GDM1 (cell line): ENCODE results near the gene PPIA.
"Not testable (repeated sequence)": the region's sequence is repeated elsewhere in the genome, so short reads cannot be mapped to it uniquely, and the experiment has no call there.

ENCODE experiments used
- DNase-seq: peaks from one replicate; lab custom pipeline; 2025; lab: John Stamatoyannopoulos, UW

PPIA gene

GRCh38 chr7:44764081-44764480, 32.4 kb upstream of the PPIA start:
- DNase-seq: no peak

DNA sequence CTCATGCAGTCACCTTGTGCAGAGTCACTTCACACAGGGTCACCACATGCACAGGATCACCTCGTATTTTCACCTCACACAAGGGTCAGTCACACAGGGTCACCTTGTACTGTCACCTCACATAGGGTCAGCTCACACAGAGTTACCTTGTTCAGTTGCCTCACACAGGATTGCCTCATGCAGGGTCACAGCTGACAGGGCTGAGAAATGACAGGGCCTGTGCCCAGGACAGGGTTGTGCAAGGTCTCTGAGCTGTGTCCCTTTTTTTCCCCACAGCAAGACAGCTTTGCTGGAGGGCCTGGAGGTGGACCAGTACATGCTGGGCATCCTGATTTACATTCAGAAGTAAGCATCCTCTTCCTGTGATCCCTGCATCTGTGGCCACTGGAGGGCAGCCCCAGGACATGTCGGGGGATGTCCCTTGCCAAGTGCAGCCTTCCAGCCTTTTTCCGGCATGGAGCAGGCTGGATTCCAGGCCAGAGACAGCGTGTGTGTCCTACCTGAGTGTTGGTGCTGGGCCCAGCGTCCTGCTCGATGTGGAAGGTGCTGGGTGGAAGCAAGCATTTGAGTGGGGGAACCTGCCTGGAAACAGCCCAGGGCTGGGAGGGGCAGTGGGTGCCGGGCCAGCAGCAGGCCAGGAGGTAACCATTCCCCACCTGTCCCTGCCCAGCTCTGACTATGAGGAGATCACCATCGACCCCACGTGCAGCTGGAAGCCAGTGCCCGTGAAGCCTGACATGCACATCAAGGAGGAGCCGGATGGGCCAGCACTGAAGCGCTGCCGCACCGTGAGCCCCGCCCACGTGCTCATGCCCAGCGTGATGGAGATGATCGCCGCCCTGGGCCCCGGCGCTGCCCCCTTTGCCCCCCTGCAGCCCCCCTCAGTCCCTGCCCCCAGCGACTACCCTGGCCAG, 31.6 kb upstream of the PPIA start:
- DNase-seq: no peak

GRCh38 chr7:44765579-44766415, 30.7 kb upstream of the PPIA start:
- no peak for DNase-seq

DNA sequence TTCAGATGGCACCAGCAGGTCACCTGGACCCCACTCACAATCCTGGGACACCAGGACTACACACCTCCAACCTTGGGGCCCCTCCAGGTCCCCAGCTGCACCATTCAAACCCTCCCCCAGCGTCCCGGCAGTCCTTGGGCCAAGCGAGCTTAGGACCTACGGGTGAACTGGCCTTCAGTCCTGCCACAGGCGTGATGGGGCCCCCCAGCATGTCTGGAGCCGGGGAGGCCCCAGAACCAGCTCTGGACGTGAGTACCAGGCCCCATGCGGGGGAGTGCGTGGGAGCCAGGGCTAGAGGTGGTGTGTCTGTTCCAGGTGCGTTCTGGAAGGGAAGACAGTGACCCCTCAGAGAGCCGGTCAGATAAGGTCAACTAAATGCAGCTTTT, 30.1 kb upstream of the PPIA start:
- DNase-seq: no peak

DNA sequence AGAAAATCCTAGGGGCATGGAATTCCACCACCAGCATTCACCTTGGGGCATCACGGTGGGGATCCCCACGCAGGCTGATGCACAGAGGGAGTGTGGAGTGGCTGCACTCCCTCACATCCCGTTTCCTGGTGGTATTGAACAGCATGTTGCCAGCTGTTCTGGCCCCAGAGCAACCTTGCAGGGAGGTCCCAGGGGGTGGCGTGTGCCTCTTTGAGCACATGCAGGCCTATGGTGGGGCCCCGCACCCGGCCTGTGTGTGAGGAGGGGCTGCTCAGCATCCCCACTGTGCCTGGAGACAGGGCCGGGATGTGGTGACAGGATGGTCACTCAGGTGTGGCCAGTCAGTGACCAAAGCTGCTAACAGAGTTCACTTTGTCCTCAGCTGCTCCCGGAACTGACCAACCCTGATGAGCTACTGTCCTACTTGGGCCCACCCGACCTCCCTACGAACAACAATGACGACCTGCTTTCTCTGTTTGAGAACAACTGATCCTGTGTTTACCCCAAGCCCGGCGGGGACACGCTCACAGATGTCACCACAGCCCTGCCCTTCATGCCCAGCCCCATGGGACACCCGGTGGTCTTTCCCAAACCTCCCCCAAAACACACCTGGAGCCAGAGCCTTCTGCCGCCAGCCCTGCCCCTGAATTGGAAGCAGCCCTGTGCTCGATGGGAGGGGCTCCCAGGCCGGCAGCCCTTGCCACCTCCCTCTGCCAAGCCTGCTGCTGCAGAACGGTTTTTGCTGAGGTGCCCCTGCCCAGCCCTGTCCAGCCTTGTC, 29.2 kb upstream of the PPIA start:
- DNase-seq: no peak

DNA sequence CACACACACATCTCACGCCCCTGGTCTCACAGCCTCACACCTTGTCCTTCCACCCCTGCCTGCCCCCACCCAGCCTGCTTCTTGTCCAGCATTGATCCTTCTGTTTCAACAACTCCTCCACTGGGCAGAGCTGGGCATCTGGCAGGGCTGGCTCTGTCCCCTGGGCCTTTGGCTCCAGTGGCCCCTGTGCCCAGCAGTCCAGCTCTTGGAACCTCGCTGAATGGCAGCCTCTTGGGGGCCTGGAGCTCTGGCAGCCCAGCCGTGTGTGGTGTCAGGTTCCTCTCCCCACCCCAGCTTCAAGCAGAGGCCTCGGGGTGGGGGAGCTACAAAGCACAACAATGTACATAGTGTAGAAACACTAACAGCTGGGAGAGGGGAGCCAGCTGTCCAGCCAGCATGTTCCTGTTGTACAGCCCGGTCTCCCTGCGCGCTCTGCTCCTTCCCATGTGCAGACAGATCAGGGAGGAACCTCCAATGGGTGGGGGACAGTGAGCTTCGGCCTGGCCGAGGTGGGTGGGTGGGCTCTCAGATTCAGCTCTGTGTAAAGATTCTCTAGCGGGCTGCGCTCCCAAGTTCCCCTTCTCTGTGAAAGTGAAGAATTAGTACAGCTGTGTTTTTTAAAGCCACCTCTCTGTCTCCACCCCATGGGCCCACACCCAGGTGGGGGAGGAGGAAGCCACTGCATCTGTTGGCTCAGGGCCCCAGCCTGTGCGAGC, 28.4 kb upstream of the PPIA start:
- DNase-seq: no peak

DNA sequence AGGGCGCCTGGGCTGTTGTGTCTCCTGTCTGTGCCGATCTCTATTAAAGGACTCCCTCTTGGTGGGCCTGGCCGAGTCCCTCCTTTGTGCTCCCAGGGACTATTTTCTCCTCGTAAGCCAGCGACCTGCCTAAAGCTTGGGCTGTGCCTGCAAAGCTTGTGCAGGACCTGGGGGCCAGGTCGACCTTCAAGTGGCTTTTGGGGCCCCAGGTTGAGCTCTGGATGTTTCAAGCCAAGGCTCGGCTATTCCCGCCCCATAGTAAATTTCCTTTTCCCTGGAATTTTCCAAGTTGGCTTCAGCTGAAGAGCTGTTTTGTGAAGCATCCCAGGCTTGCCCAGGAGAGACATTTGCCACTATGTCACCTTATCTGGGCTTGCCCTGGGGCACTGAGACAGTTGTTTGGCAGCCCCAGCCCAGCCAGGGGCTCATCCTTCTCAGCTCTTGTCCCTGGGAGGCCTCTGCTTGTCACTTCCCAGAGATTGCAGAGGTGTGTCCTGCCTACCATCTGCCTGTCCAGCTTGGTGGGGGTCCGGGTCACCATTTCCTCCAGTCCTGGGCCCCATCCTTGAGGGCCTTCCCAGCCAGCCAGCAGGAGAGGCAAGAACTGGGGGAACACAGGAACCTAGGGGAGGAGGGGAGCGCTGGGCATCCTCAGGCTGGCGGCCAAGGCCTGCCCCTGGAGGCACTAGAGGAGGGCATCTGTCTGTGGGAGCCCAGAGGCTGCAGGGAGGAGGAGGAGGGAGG, 27.7 kb upstream of the PPIA start:
- no peak for DNase-seq

GRCh38 chr7:44769376-44769775, 27.1 kb upstream of the PPIA start:
- DNase-seq: no peak

DNA sequence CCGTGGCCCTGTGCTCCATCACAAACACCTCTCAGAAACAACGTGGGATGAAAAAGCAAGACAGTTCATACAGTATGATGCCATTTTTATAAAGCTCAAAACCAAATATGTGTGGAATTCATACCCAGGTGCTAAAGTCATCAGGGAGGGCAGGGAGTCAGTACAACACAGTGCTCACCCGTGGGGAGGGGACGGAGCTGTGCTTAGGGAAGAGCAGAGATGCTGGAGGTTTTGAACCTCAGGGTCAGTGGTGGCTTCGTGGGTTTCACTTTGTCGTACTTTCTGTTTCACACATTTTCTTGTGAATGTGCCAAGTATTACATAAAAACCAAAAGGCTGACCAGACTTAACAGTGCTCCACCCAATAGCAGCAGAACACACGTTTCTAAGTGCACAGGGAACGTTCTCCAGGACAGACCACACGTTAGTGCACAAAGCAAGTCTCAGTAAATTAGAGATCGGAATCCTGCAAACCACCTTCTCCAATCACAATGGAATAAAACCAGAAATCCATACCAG, 26.6 kb upstream of the PPIA start:
- no peak for DNase-seq

DNA sequence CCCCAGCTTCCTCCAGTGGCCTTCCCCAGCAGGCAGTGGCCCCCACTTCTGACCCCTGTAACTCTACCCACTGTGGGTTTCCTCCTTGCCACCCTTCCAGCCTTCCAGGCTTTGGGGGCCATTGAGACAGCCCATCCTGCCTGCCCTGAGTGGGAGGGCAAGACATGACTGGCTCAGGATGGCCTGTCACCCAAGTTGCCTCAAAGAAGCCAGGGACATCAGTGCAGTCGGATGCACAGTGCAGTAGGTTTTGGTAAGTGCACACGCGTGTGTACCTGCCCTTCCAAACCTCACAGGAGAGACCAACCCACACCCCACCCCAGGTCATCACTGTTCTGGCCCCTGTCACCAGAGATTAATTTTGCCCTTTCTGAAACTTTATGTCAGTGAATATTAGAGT, 25.1 kb upstream of the PPIA start:
- DNase-seq: no peak

DNA sequence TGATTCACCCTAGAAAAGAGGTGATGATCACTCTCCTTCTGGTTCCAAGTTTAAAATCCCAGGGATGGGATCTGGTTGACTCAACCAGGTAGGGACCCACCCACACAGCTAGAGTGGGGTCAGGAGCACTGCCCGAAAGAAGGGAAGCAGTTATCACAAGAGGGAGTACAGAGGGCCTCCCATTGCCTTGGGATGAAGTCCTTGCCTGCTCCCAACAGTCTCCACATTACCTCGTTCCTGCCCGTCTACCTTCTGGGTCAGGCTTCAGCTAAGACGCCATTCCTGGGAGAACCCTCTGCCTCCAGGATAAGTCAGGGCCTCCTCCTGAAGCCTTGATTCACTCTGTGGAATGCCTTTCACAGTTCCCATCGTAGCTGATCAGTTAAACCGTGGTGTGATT, 24.0 kb upstream of the PPIA start:
- no peak for DNase-seq

- no peak for DNase-seq
These were observed 23.6 kb upstream of the PPIA start for GRCh38 chr7:44772867-44773266.

GRCh38 chr7:44774486-44774885, 22.0 kb upstream of the PPIA start:
- DNase-seq: not testable (repeated sequence)

- DNase-seq: no peak
These were observed 20.9 kb upstream of the PPIA start for GRCh38 chr7:44775383-44776107.

- no peak for DNase-seq
These were observed 20.3 kb upstream of the PPIA start for GRCh38 chr7:44776211-44776610.

GRCh38 chr7:44782460-44782859, 14.0 kb upstream of the PPIA start:
- no peak for DNase-seq

DNA sequence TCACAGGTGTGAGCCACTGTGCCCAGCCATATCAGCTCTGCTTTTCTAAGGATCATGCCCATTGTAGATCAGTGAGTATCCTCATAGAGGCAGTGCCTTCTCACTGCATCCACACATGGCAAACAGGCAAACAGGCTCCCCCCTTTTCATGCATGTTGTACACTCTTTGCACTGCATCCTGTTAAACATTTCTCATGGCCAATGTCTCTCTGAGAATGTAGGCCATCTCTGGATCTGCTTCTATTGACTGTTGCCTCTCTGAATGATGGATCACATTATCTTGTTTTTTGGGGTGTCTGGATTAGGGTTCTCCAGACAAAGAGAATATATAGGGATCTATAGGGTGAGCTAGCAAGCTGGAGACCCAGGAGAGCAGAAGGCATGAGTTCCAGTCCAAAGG, 13.1 kb upstream of the PPIA start:
- no peak for DNase-seq

DNA sequence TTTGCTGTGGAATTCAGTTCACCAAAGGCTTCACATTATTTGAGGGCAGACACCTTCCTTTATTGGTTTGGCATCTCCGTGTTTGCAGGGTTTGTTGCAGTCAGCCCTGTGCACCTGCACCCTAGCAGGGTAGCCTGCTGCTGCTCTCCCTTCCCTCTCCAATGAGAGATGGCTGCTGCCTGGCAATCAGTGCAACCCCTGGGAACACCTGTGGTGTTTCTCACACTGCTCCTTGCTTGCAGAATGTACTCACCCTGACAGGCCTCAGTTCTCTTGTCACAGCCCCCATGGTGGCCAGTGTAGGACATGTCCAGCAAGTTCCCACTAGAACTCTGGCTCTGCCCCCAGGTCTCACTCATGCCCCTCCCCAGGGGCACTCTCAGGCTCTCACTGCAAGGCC, 12.1 kb upstream of the PPIA start:
- DNase-seq: no peak

- not testable (repeated sequence) for DNase-seq
These were observed 11.3 kb upstream of the PPIA start for GRCh38 chr7:44785218-44785617.

DNA sequence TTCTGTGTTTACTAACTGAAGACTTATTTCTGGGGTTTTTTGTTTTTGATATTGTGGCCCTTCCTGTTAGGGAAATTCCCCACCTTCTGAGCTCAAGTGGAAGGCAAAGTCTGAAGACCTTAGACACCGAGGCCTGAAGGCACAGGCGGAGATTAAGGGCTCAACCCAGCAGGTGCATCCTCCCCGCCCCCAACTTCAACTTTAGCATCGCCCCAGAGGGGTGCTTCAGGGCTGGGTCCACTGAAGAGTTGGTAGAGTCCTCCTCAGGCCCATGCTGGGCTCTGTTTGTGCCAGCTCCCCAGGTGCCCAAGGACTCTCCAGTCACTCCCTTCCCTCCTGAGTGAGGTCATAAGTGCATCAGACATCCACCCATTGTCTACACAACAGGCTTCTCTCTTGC, 9.4 kb upstream of the PPIA start:
- DNase-seq: no peak
